GM12878 (cell line): ENCODE results near the gene OR2F2. TPM values are rescaled to one million over a fixed set of nuclear protein-coding genes. Genes with fewer than 3 reads are reported as not detected.

ENCODE experiments used
- ATAC-seq: fragments of 200-7000 bp; cut with Tn5 transposase; 3 replicates; pipeline ENCODE4 v1.9.1; 2020; ENCODE audit warnings: mild to moderate bottlenecking, moderate library complexity
- BruUV-seq: library from RNA; stranded (reverse); fragments of 400-500 nt; replicated peaks from 2 replicates; lab custom pipeline; 2021; lab: Mats Ljungman, UMichigan
- CTCF ChIA-PET: fragments of 300-600 bp; sonication (Branson Sonifier 250); formaldehyde crosslinking; extraction: SDS; loops from one replicate; lab custom pipeline; 2021; ENCODE audit warnings: inconsistent platforms; lab: Yijun Ruan, JAX
- POLR2A ChIA-PET: fragments of 350-600 bp; formaldehyde crosslinking; extraction: SDS; loops from one replicate; lab custom pipeline; 2021; ENCODE audit warnings: inconsistent platforms; lab: Charles Lee
- RAD21 ChIA-PET: fragments of 300-600 bp; sonication (Branson Sonifier 250); formaldehyde crosslinking; loops from one replicate; lab custom pipeline; 2023; ENCODE audit warnings: antibody characterized with exemption; ENCODE audit not compliant: unreplicated experiment; lab: Charles Lee
- SMC1A ChIA-PET: fragments of 300-600 bp; sonication (Branson Sonifier 250); formaldehyde crosslinking; loops from one replicate; lab custom pipeline; 2023; ENCODE audit not compliant: unreplicated experiment, uncharacterized antibody; lab: Charles Lee
- DNase-seq: peaks from one replicate; pipeline ENCODE4 v3.0.0-alpha.2; 2011; ENCODE audit warnings: low read depth, low spot score
- FAIRE-seq: peaks from 3 replicates; lab custom pipeline; 2011; peaks lifted over from hg19 to GRCh38; lab: Jason Lieb, UNC
- H2AFZ ChIP-seq: 2 replicates; pipeline ENCODE4 v1.6.0; 2011; ENCODE audit warnings: low read depth, low read length, control low read depth; ENCODE audit not compliant: control insufficient read depth
- H3K27ac ChIP-seq: 2 replicates; pipeline ENCODE4 v1.5.1; 2011; ENCODE audit warnings: control low read depth; ENCODE audit not compliant: control insufficient read depth, insufficient read depth
- H3K27me3 ChIP-seq, 2 experiments: replicated peaks in 1 of 2; 2 replicates each; pipeline versions ENCODE4 v1.6.0 to v1.6.1; 2011; ENCODE audit warnings: low read length in 1 of 2; ENCODE audit not compliant: control insufficient read depth in 2 of 2, insufficient read depth in 2 of 2
- H3K36me3 ChIP-seq, 2 experiments: 2 replicates each; pipeline ENCODE4 v1.5.1; 2011; ENCODE audit warnings: low read length in 1 of 2; ENCODE audit not compliant: control insufficient read depth in 2 of 2, insufficient read depth in 2 of 2
- H3K4me1 ChIP-seq: 2 replicates; pipeline ENCODE4 v1.6.1; 2011; ENCODE audit warnings: mild to moderate bottlenecking, low read length, moderate library complexity, mixed read lengths; ENCODE audit not compliant: control insufficient read depth, insufficient read depth
- H3K4me2 ChIP-seq: 2 replicates; pipeline ENCODE4 v1.6.0; 2011; ENCODE audit warnings: control low read depth; ENCODE audit not compliant: control insufficient read depth, insufficient read depth
- H3K4me3 ChIP-seq: fragments of 200-600 bp; sonication (generic); 2 replicates; pipeline ENCODE4 v1.5.1; 2016
- H3K79me2 ChIP-seq: 2 replicates; pipeline ENCODE4 v1.6.0; 2011; ENCODE audit warnings: low read length; ENCODE audit not compliant: control insufficient read depth, insufficient read depth
- H3K9ac ChIP-seq: 2 replicates; pipeline ENCODE4 v1.8.0; 2011; ENCODE audit warnings: low read length, control low read depth, mixed read lengths; ENCODE audit not compliant: control insufficient read depth, insufficient read depth
- H3K9me3 ChIP-seq: replicated peaks from 3 replicates; pipeline ENCODE4 v1.5.1; 2011; ENCODE audit warnings: mild to moderate bottlenecking, low read length; ENCODE audit not compliant: control insufficient read depth, insufficient read depth
- H4K20me1 ChIP-seq: 2 replicates; pipeline ENCODE4 v1.6.0; 2011; ENCODE audit not compliant: control insufficient read depth, insufficient read depth
- BACH1 ChIP-seq: fragments of 450-650 bp; IDR thresholded peaks from 2 replicates; pipeline ENCODE4 v1.6.1; 2017; ENCODE audit warnings: mild to moderate bottlenecking, borderline replicate concordance
- CBX5 ChIP-seq: sonication (generic); IDR thresholded peaks from 2 replicates; pipeline ENCODE4 v1.6.1; 2016; ENCODE audit warnings: low read depth, moderate library complexity, mild to moderate bottlenecking, inconsistent platforms
- EGR1 ChIP-seq, 2 experiments: IDR thresholded peaks; 1 replicate in 1 of 2; 2 replicates in 1 of 2; pipeline ENCODE4 v1.6.1; 2011 to 2012; ENCODE audit warnings: low read depth in 2 of 2, low read length in 2 of 2, borderline replicate concordance in 1 of 2, mild to moderate bottlenecking in 1 of 2, moderate library complexity in 1 of 2
- ESRRA ChIP-seq: IDR thresholded peaks from 2 replicates; pipeline ENCODE4 v1.6.1; 2012; ENCODE audit warnings: mild to moderate bottlenecking, low read length, improper control_type of control experiment
- KAT2A ChIP-seq: conservative IDR thresholded peaks from 2 replicates; pipeline ENCODE4 v1.6.1; 2011; ENCODE audit warnings: low read depth, low read length; ENCODE audit not compliant: control insufficient read depth
- KLF5 ChIP-seq: fragments of 450-650 bp; IDR thresholded peaks from 2 replicates; pipeline ENCODE4 v1.6.1; 2014; ENCODE audit warnings: mild to moderate bottlenecking; ENCODE audit not compliant: partially characterized antibody
- MTA2 ChIP-seq: fragments of 450-650 bp; IDR thresholded peaks from 2 replicates; pipeline ENCODE4 v1.6.1; 2016; ENCODE audit warnings: low read depth, mild to moderate bottlenecking, moderate library complexity
- NBN ChIP-seq: fragments of 450-650 bp; IDR thresholded peaks from 2 replicates; pipeline ENCODE4 v1.6.1; 2016
- NFYB ChIP-seq: IDR thresholded peaks from 2 replicates; pipeline ENCODE4 v1.6.1; 2011; ENCODE audit warnings: low read depth, mild to moderate bottlenecking, low read length, improper control_type of control experiment, moderate library complexity; ENCODE audit not compliant: insufficient read depth
- NR2C2 ChIP-seq: IDR thresholded peaks from 2 replicates; pipeline ENCODE4 v1.6.1; 2011; ENCODE audit warnings: borderline replicate concordance, low read depth; ENCODE audit not compliant: control insufficient read depth, insufficient read length
- NR2F1 ChIP-seq: fragments of 450-650 bp; conservative IDR thresholded peaks from 2 replicates; pipeline ENCODE4 v1.6.1; 2017; ENCODE audit warnings: mild to moderate bottlenecking
- PML ChIP-seq: IDR thresholded peaks from 2 replicates; pipeline ENCODE4 v1.6.1; 2012; ENCODE audit warnings: low read length, inconsistent platforms
- PRDM15 ChIP-seq: fragments of 450-650 bp; formaldehyde crosslinking; IDR thresholded peaks from 2 replicates; pipeline ENCODE4 v1.4.0; 2020; ENCODE audit warnings: mild to moderate bottlenecking, moderate library complexity
- RAD51 ChIP-seq: fragments of 450-650 bp; IDR thresholded peaks from 2 replicates; pipeline ENCODE4 v1.6.1; 2016; ENCODE audit warnings: moderate library complexity, mild to moderate bottlenecking, inconsistent platforms
- RELA ChIP-seq: fragments of 450-650 bp; IDR thresholded peaks from 2 replicates; pipeline ENCODE4 v1.8.0; 2014; ENCODE audit warnings: borderline replicate concordance; ENCODE audit not compliant: partially characterized antibody
- TCF3 ChIP-seq: IDR thresholded peaks from 2 replicates; pipeline ENCODE4 v1.6.1; 2012; ENCODE audit warnings: low read depth, mild to moderate bottlenecking, low read length, borderline replicate concordance; ENCODE audit not compliant: insufficient read depth
- ZNF274 ChIP-seq: IDR thresholded peaks from one replicate; pipeline ENCODE4 v1.8.0; 2011; ENCODE audit not compliant: insufficient read length, insufficient read depth
- whole genome bisulfite sequencing: methylation state at CpG from one replicate; pipeline ENCODE4 v1.1.6; 2016; ENCODE audit warnings: low lambda C conversion rate; ENCODE audit not compliant: insufficient replicate concordance, insufficient coverage; ENCODE audit errors: missing lambda C conversion rate; 5-methylcytosine and 5-hydroxymethylcytosine counted together
- in situ Hi-C: fragments of 300-500 bp; cut with MboI; formaldehyde crosslinking; loops from 9 replicates; pipeline ENCODE4 v1.14.3; 2018; ENCODE audit warnings: mixed read lengths
- intact Hi-C: fragments of 100-400 bp; cut with micrococcal nuclease; formaldehyde crosslinking; loops from one replicate; pipeline ENCODE4 v1.14.2; 2022; ENCODE audit not compliant: unreplicated experiment
- polyA plus RNA-seq, 11 experiments: library from polyadenylated mRNA; depleted of rRNA in 4 of 11; unstranded in 6 of 11; stranded (reverse) in 5 of 11; fragments of >200 nt; fragmentation: Nextera tagmentation in 4 of 11; fragmentation: Illumina TruSeq in 1 of 11; extraction: Ambion mirVana in 4 of 11; extraction: Trizol in 1 of 11; gene quantifications; 1 replicate in 1 of 11; 2 replicates in 10 of 11; pipeline versions ENCODE4 v1.2.1 to v1.2.3, GENCODE V29; 2011 to 2016; ENCODE audit warnings: inconsistent platforms in 2 of 11, missing spikeins in 2 of 11, low read depth in 1 of 11
- total RNA-seq, 4 experiments: library from RNA; depleted of rRNA in 3 of 4; stranded (reverse); fragments of >200 nt in 3 of 4; fragmentation: Illumina TruSeq in 1 of 4; extraction: Trizol in 1 of 4; gene quantifications; 2 replicates each; pipeline versions ENCODE4 v1.2.1 to v1.2.3, GENCODE V29; 2013 to 2021
- TF ChIP-seq, protein P1 (sequence below): fragments of 450-650 bp; IDR thresholded peaks from 2 replicates; pipeline ENCODE4 v1.6.1; 2017; ENCODE audit warnings: mild to moderate bottlenecking, low read depth, inconsistent platforms; ENCODE audit not compliant: poor library complexity, severe bottlenecking

The OR2F2 gene
- total and polyA plus RNA-seq, 10 of the 15 experiments (the other 5 are each of a cell fraction or from before 2014, with no cell fraction given) = not detected

GRCh38 chr7:143898810-143899209, 36.2 kb upstream of the OR2F2 start:
- RAD21 ChIA-PET = interaction anchor here (1.2 to 1.4 kb wide), 2 partner anchors 11 to 229 kb away, joined by 3 to 5 read pairs; no protein-coding TSS in a partner anchor
- POLR2A ChIA-PET = interaction anchor here (1.6 kb wide), 1 partner anchor 8 kb away, joined by 7 read pairs; no protein-coding TSS in a partner anchor
- Histone ChIP-seq H3K9ac (no peak overlapping the region), H3K27ac (no peak overlapping the region), H3K4me1 (no peaks in the 10 kb centered on the region), H3K4me2 (no peak overlapping the region), H4K20me1 (no peaks in the 10 kb centered on the region), H3K79me2 (peaks cover 10% of the 10 kb centered on the region), H2AFZ (no peak overlapping the region), H3K27me3 (no peaks in the 10 kb centered on the region), H3K36me3 (no peaks in the 10 kb centered on the region), H3K4me3 (no peak overlapping the region), H3K9me3 (no peaks in the 10 kb centered on the region; the same call in 2 of the 3 replicates)
- BruUV-seq = no TSS peak
- FAIRE-seq (no peak), ATAC-seq (no peak), DNase-seq (no peak)
- in situ Hi-C loops = no loop called here
- TF ChIP-seq NBN (no peak), BACH1 (no peak), MTA2 (no peak), ZNF274 (no peak), ESRRA (no peak), NR2F1 (no peak), PRDM15 (CRISPR knock-in tag) (no peak), KAT2A (no peak), CBX5 (no peak), RELA (no peak), TCF3 (no peak), EGR1 (IDR thresholded peaks at IDR 0.05; ENCODE audit: borderline replicate concordance in 1 of 2, low read depth in 2 of 2, low read length in 2 of 2) (no peak), NR2C2 (no peak), KLF5 (no peak), PML (no peak), NFYB (no peak), RAD51 (no peak)
- TF ChIP-seq, protein P1, sequence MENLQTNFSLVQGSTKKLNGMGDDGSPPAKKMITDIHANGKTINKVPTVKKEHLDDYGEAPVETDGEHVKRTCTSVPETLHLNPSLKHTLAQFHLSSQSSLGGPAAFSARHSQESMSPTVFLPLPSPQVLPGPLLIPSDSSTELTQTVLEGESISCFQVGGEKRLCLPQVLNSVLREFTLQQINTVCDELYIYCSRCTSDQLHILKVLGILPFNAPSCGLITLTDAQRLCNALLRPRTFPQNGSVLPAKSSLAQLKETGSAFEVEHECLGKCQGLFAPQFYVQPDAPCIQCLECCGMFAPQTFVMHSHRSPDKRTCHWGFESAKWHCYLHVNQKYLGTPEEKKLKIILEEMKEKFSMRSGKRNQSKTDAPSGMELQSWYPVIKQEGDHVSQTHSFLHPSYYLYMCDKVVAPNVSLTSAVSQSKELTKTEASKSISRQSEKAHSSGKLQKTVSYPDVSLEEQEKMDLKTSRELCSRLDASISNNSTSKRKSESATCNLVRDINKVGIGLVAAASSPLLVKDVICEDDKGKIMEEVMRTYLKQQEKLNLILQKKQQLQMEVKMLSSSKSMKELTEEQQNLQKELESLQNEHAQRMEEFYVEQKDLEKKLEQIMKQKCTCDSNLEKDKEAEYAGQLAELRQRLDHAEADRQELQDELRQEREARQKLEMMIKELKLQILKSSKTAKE = no peak
- intact Hi-C loops = no loop called here
- CTCF ChIA-PET = interaction anchor here (1.0 to 7.9 kb wide), 3 partner anchors 9 to 165 kb away, joined by 3 to 65 read pairs (median 3); no protein-coding TSS in a partner anchor
- SMC1A ChIA-PET = interaction anchor here (1.0 to 1.8 kb wide), 2 partner anchors 11 to 162 kb away, joined by 3 to 7 read pairs; no protein-coding TSS in a partner anchor
- WGBS = 80% methylated on average over 1 of the region's 1 CpG
